PFSK-1 (cell line): ENCODE results near the gene NOTUM.

Source experiments
- FOXP2 ChIP-seq: optimal IDR thresholded peaks from 2 replicates; pipeline ENCODE3; 2011; ENCODE audit warnings: borderline replicate concordance, control low read depth, inconsistent platforms; ENCODE audit not compliant: insufficient read depth; ENCODE audit errors: extremely low read length, extremely low read depth
- POLR2AphosphoS5 ChIP-seq: IDR thresholded peaks from 2 replicates; pipeline ENCODE4 v1.6.1; 2012; ENCODE audit warnings: low read depth, mild to moderate bottlenecking, control low read depth, low read length, moderate library complexity
- REST ChIP-seq, 2 experiments: IDR thresholded peaks; 2 replicates each; pipeline versions ENCODE4 v1.6.1 to v1.8.0; 2011 to 2012; ENCODE audit warnings: low read depth in 2 of 2, low read length in 2 of 2, control low read depth in 1 of 2, inconsistent platforms in 1 of 2, mild to moderate bottlenecking in 1 of 2, moderate library complexity in 1 of 2; ENCODE audit not compliant: insufficient read depth in 1 of 2
- SIN3A ChIP-seq: IDR thresholded peaks from 2 replicates; pipeline ENCODE4 v1.6.1; 2012; ENCODE audit warnings: mild to moderate bottlenecking, low read length, moderate library complexity, borderline replicate concordance; ENCODE audit not compliant: insufficient read depth
- TAF1 ChIP-seq: IDR thresholded peaks from 2 replicates; pipeline ENCODE4 v1.6.1; 2012; ENCODE audit warnings: low read length, control low read depth, borderline replicate concordance; ENCODE audit not compliant: insufficient read depth

The NOTUM gene

GRCh38 chr17:81984773-81985410 is 23.9 kb upstream of the NOTUM start:
- TF ChIP-seq POLR2AphosphoS5 (no peak), REST (IDR thresholded peaks at IDR 0.05; ENCODE audit: insufficient read depth in 1 of 2, low read depth in 2 of 2, low read length in 2 of 2) (no peak), SIN3A (no peak), TAF1 (no peak), FOXP2 (no peak)

- TF ChIP-seq POLR2AphosphoS5 (no peak), TAF1 (no peak)
Measured at GRCh38 chr17:81983639-81984373, 22.8 kb upstream of the NOTUM start.

- no peak for TF ChIP-seq TAF1
- no peak for TF ChIP-seq FOXP2
Measured at GRCh38 chr17:81983011-81983638, 22.1 kb upstream of the NOTUM start.

- TF ChIP-seq FOXP2 (no peak), REST (IDR thresholded peaks at IDR 0.05; ENCODE audit: insufficient read depth in 1 of 2, low read depth in 2 of 2, low read length in 2 of 2) (no peak), SIN3A (no peak)
Measured at GRCh38 chr17:81980707-81981343, 19.8 kb upstream of the NOTUM start.

GRCh38 chr17:81980122-81980521 is 19.1 kb upstream of the NOTUM start:
- TF ChIP-seq SIN3A: no peak
- no peak for TF ChIP-seq REST (IDR thresholded peaks at IDR 0.05; ENCODE audit: insufficient read depth in 1 of 2, low read depth in 2 of 2, low read length in 2 of 2)
- TF ChIP-seq POLR2AphosphoS5: no peak
- TF ChIP-seq TAF1: no peak
- no peak for TF ChIP-seq FOXP2

GRCh38 chr17:81978524-81979298 is 17.7 kb upstream of the NOTUM start:
- TF ChIP-seq SIN3A: no peak
- TF ChIP-seq POLR2AphosphoS5: no peak
- no peak for TF ChIP-seq TAF1
- TF ChIP-seq REST (IDR thresholded peaks at IDR 0.05; ENCODE audit: insufficient read depth in 1 of 2, low read depth in 2 of 2, low read length in 2 of 2): no peak
- TF ChIP-seq FOXP2: no peak
